NCI-H1694 (cell line): Measurements from ENCODE around the gene GALNTL6.
"Not testable (repeated sequence)": the region's sequence is repeated elsewhere in the genome, so short reads cannot be mapped to it uniquely, and the experiment has no call there.

Experiments
- DNase-seq: peaks from one replicate; lab custom pipeline; 2025; lab: John Stamatoyannopoulos, UW

Gene GALNTL6

GRCh38 chr4:172666711-172667368, 853.6 kb downstream of the GALNTL6 start:
- no peak for DNase-seq

- no peak for DNase-seq
These were observed 861.6 kb downstream of the GALNTL6 start for GRCh38 chr4:172674811-172675210.

GRCh38 chr4:172675232-172675631, 862.0 kb downstream of the GALNTL6 start:
- no peak for DNase-seq

- no peak for DNase-seq
These were observed 867.5 kb downstream of the GALNTL6 start for GRCh38 chr4:172680691-172681090.

- DNase-seq, result no peak
These were observed 869.8 kb downstream of the GALNTL6 start for GRCh38 chr4:172683021-172683420.

GRCh38 chr4:172686021-172686420, 872.8 kb downstream of the GALNTL6 start:
- no peak for DNase-seq

- DNase-seq, result peak; percentile 16
These were observed 875.3 kb downstream of the GALNTL6 start for GRCh38 chr4:172688534-172688933.

- DNase-seq, result no peak
These were observed 878.3 kb downstream of the GALNTL6 start for GRCh38 chr4:172691552-172691951.

GRCh38 chr4:172692701-172693100, 879.5 kb downstream of the GALNTL6 start:
- DNase-seq, result no peak

GRCh38 chr4:172698256-172698655, 885.1 kb downstream of the GALNTL6 start:
- no peak for DNase-seq

GRCh38 chr4:172705565-172705964, 892.4 kb downstream of the GALNTL6 start:
- no peak for DNase-seq

- no peak for DNase-seq
These were observed 892.8 kb downstream of the GALNTL6 start for GRCh38 chr4:172706000-172706399.

GRCh38 chr4:172707622-172708021, 894.4 kb downstream of the GALNTL6 start:
- DNase-seq, result no peak

- DNase-seq, result no peak
These were observed 895.0 kb downstream of the GALNTL6 start for GRCh38 chr4:172708184-172708583.

- no peak for DNase-seq
These were observed 896.2 kb downstream of the GALNTL6 start for GRCh38 chr4:172709376-172709775.

GRCh38 chr4:172716291-172716690, 903.1 kb downstream of the GALNTL6 start:
- DNase-seq, result no peak

- no peak for DNase-seq
These were observed 908.5 kb downstream of the GALNTL6 start for GRCh38 chr4:172721659-172722058.

GRCh38 chr4:172725581-172725980, 912.4 kb downstream of the GALNTL6 start:
- DNase-seq, result no peak

- DNase-seq, result no peak
These were observed 912.8 kb downstream of the GALNTL6 start for GRCh38 chr4:172726001-172726423.

- DNase-seq, result no peak
These were observed 914.4 kb downstream of the GALNTL6 start for GRCh38 chr4:172727631-172728030.

GRCh38 chr4:172733645-172734044, 920.4 kb downstream of the GALNTL6 start:
- DNase-seq, result not testable (repeated sequence)

- DNase-seq, result no peak
These were observed 921.4 kb downstream of the GALNTL6 start for GRCh38 chr4:172734555-172734954.

GRCh38 chr4:172736046-172736445, 922.8 kb downstream of the GALNTL6 start:
- DNase-seq, result no peak

GRCh38 chr4:172740434-172740833, 927.2 kb downstream of the GALNTL6 start:
- DNase-seq, result no peak
